ENCODE measurements around the gene FXYD7. TPM values are rescaled to one million over a fixed set of nuclear protein-coding genes. Genes with fewer than 3 reads are reported as not detected.
A peak's percentile ranks its signal among the peaks of the same experiment; 100 is the strongest.

The FXYD7 gene
- total and polyA plus RNA-seq, 10 donors = 1.2 to 4.4 (median 2.3) TPM; not detected in 1

GRCh38 chr19:35140207-35140961 lies 2.7 kb upstream of the FXYD7 start:
- no peak for DNase-seq
- Histone ChIP-seq H3K4me3 (peak overlapping the region in 3 of 8 donors; percentile 14 to 65 (median 23)), H3K27me3 (replicated peaks in 1 of 7) (peaks cover 0 to 64% (median 18%) of the 10 kb centered on the region in 7 donors), H3K27ac (peak overlapping the region in 7 of 8 donors; percentile 66 to 79 (median 72)), H3K36me3 (no peaks in the 10 kb centered on the region), H3K4me1 (peaks cover 19 to 93% (median 53%) of the 10 kb centered on the region in 6 donors), H3K9me3 (no peaks in the 10 kb centered on the region)
- TF ChIP-seq CTCF (IDR thresholded peaks at IDR 0.05 in 8 of 11, conservative IDR thresholded peaks at IDR 0.05 in 3 of 11) (no peak), POLR2A (IDR thresholded peaks at IDR 0.05) (no peak), POLR2AphosphoS5 (IDR thresholded peaks at IDR 0.05) (no peak)
- intact Hi-C loops (cut with DNase I; ENCODE audit: low total_unique reads) = no loop called here
- 56 to 72% (median 69%) methylated on average over 12 of the region's 12 CpGs for WGBS, 5 donors

- peak; percentile 97 for DNase-seq
- H3K36me3 ChIP-seq = no peaks in the 10 kb centered on the region
- TF ChIP-seq POLR2A (IDR thresholded peaks at IDR 0.05) (no peak), POLR2AphosphoS5 (IDR thresholded peaks at IDR 0.05) (peak; percentile 58 to 73 (median 63)), CTCF (IDR thresholded peaks at IDR 0.05 in 8 of 11, conservative IDR thresholded peaks at IDR 0.05 in 3 of 11) (peak; percentile 16 to 72 (median 43))
- peak overlapping the region in 7 of 8 donors; percentile 3 to 65 (median 25) for H3K4me3 ChIP-seq
- intact Hi-C loops (cut with DNase I; ENCODE audit: low total_unique reads) = no loop called here
- WGBS, 5 donors = 1 to 3% (median 1%) methylated on average over 27 to 48 of the region's 48 CpGs
- H3K27me3 ChIP-seq (replicated peaks in 1 of 7) = peaks cover 0 to 64% (median 18%) of the 10 kb centered on the region in 7 donors
- no peaks in the 10 kb centered on the region for H3K9me3 ChIP-seq
- peaks cover 14 to 85% (median 48%) of the 10 kb centered on the region in 6 donors for H3K4me1 ChIP-seq
- peak overlapping the region in 4 of 8 donors; percentile 66 to 79 (median 74) for H3K27ac ChIP-seq
Measured at GRCh38 chr19:35140962-35141836, 1.9 kb upstream of the FXYD7 start.

- WGBS, 5 donors = 16 to 24% (median 17%) methylated on average over 21 of the region's 21 CpGs
- TF ChIP-seq POLR2AphosphoS5 (IDR thresholded peaks at IDR 0.05) = no peak
- TF ChIP-seq CTCF (IDR thresholded peaks at IDR 0.05 in 8 of 11, conservative IDR thresholded peaks at IDR 0.05 in 3 of 11) = no peak
- no peak for TF ChIP-seq POLR2A (IDR thresholded peaks at IDR 0.05)
- intact Hi-C loops (cut with DNase I; ENCODE audit: low total_unique reads) = no loop called here
- Histone ChIP-seq H3K27ac (peak overlapping the region in 4 of 8 donors; percentile 3 to 65 (median 55)), H3K4me1 (peaks cover 13 to 77% (median 46%) of the 10 kb centered on the region in 6 donors), H3K9me3 (no peaks in the 10 kb centered on the region), H3K4me3 (peak overlapping the region in 6 of 8 donors; percentile 3 to 65 (median 26)), H3K36me3 (no peaks in the 10 kb centered on the region), H3K27me3 (replicated peaks in 1 of 7) (peaks cover 0 to 64% (median 18%) of the 10 kb centered on the region in 7 donors)
- no peak for DNase-seq
Measured at GRCh38 chr19:35141837-35142605, 1.0 kb upstream of the FXYD7 start.
